K562 (cell line): ENCODE data around the gene SLC25A36. TPM values are rescaled to one million over a fixed set of nuclear protein-coding genes. Genes with fewer than 3 reads are reported as not detected.

Experiments used
- CTCF ChIP-seq, 3 experiments: IDR thresholded peaks in 2 of 3; conservative IDR thresholded peaks in 1 of 3; 2 replicates each; pipeline ENCODE4 v1.5.1; 2011 to 2012; ENCODE audit warnings: low read length in 3 of 3, mild to moderate bottlenecking in 3 of 3, control low read depth in 2 of 3, improper control_type of control experiment in 1 of 3, inconsistent platforms in 1 of 3, low read depth in 1 of 3, mixed read lengths in 1 of 3, moderate library complexity in 1 of 3; ENCODE audit not compliant: insufficient read depth in 2 of 3
- DACH1 ChIP-seq: fragments of 450-650 bp; IDR thresholded peaks from 2 replicates; pipeline ENCODE4 v1.6.1; 2018; ENCODE audit not compliant: partially characterized antibody
- FOXP1 ChIP-seq: sonication (generic); formaldehyde crosslinking; IDR thresholded peaks from 2 replicates; pipeline ENCODE4 v1.8.0; 2022; ENCODE audit warnings: mild to moderate bottlenecking, missing genetic modification reagents
- MNT ChIP-seq, 2 experiments: fragments of 450-650 bp; conservative IDR thresholded peaks; 2 replicates each; pipeline ENCODE4 v1.6.1; 2017; ENCODE audit warnings: mild to moderate bottlenecking in 2 of 2, moderate library complexity in 2 of 2
- MYC ChIP-seq, 2 experiments: fragments of 250-450 bp in 1 of 2; sonication (Bioruptor Pico) in 1 of 2; IDR thresholded peaks; 2 replicates each; pipeline versions ENCODE4 v1.5.1 to v1.6.1; 2012 to 2021; ENCODE audit warnings: low read depth in 2 of 2, borderline replicate concordance in 1 of 2, improper control_type of control experiment in 1 of 2, low read length in 1 of 2, mild to moderate bottlenecking in 1 of 2, moderate library complexity in 1 of 2
- SMC3 ChIP-seq: conservative IDR thresholded peaks from 2 replicates; pipeline ENCODE4 v1.6.1; 2011; ENCODE audit warnings: low read depth, low read length, improper control_type of control experiment; ENCODE audit not compliant: insufficient read depth
- SPI1 ChIP-seq: IDR thresholded peaks from 2 replicates; pipeline ENCODE4 v1.6.1; 2011; ENCODE audit warnings: low read depth, low read length, control low read depth, borderline replicate concordance
- YBX1 ChIP-seq: fragments of 450-650 bp; IDR thresholded peaks from 2 replicates; pipeline ENCODE4 v1.7.1; 2016; ENCODE audit warnings: mild to moderate bottlenecking
- ZBED1 ChIP-seq: IDR thresholded peaks from 2 replicates; pipeline ENCODE4 v1.6.1; 2014
- ZNF57 ChIP-seq: fragments of 450-650 bp; formaldehyde crosslinking; IDR thresholded peaks from 2 replicates; pipeline ENCODE4 v1.4.0; 2020; ENCODE audit warnings: mild to moderate bottlenecking, moderate library complexity
- ZNF764 ChIP-seq: fragments of 250-450 bp; sonication (Bioruptor Pico); IDR thresholded peaks from 2 replicates; pipeline ENCODE4 v1.4.0; 2020; ENCODE audit warnings: low read depth, mild to moderate bottlenecking, moderate library complexity
- polyA plus RNA-seq, 8 experiments: library from polyadenylated mRNA; depleted of rRNA in 4 of 8; stranded (reverse) in 5 of 8; unstranded in 3 of 8; fragments of >200 nt; fragmentation: Nextera tagmentation in 2 of 8; fragmentation: Illumina TruSeq in 1 of 8; extraction: Ambion mirVana in 2 of 8; extraction: Trizol in 1 of 8; gene quantifications; 2 replicates each; pipeline versions ENCODE4 v1.2.1 to v1.2.3, GENCODE V29; 2011 to 2014; ENCODE audit warnings: inconsistent platforms in 1 of 8, missing spikeins in 1 of 8
- total RNA-seq, 7 experiments: library from RNA; depleted of rRNA in 6 of 7; stranded (reverse); fragments of >200 nt in 6 of 7; fragmentation: Illumina TruSeq in 2 of 7; extraction: Trizol in 2 of 7; gene quantifications; 2 replicates each; pipeline versions ENCODE4 v1.2.1 to v1.2.3, GENCODE V29; 2011 to 2021; ENCODE audit warnings: low replicate concordance in 1 of 7
- TF ChIP-seq, protein P1 (sequence below), 2 experiments: fragments of 450-650 bp; formaldehyde crosslinking in 1 of 2; IDR thresholded peaks; 2 replicates each; pipeline versions ENCODE4 v1.4.0 to v1.6.1; 2014 to 2020; ENCODE audit warnings: mild to moderate bottlenecking in 2 of 2, borderline replicate concordance in 1 of 2, low read depth in 1 of 2

The SLC25A36 gene
- total and polyA plus RNA-seq, 9 of the 15 experiments (the other 6 are each of a cell fraction or from before 2014, with no cell fraction given) = 12.0 to 95.3 (median 43.3) TPM

DNA sequence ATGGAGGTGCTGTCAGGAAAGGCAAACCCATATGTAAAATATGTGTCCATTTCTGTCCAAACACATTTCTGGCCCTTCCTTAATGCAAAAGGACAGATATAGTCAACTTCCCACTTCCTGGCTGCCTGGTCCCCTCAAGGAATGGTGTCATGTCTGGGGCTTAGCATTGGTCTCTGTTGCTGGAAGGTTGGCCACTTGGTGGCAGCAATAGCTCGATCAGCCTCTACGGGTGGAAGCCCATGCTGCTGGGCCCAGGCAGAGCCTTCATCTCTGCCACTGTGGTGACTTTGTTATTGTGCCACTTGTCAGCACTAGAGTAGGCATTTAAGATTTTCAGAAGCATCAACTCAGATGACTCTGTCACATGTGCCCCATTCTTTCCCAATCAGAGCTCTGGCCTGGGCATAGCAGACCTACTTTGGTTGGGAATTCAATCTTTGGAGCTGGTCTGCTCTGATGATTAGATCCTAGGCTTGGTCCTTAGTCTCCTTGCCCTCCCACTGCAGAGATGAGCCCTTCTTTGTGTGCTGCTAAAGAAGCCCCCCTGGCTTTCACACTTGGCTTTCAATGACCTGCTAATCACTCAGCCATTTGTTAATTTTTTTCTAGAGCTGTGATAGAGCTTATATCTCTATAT, 58.5 kb downstream of the SLC25A36 start (continued):
- TF ChIP-seq, protein P1, sequence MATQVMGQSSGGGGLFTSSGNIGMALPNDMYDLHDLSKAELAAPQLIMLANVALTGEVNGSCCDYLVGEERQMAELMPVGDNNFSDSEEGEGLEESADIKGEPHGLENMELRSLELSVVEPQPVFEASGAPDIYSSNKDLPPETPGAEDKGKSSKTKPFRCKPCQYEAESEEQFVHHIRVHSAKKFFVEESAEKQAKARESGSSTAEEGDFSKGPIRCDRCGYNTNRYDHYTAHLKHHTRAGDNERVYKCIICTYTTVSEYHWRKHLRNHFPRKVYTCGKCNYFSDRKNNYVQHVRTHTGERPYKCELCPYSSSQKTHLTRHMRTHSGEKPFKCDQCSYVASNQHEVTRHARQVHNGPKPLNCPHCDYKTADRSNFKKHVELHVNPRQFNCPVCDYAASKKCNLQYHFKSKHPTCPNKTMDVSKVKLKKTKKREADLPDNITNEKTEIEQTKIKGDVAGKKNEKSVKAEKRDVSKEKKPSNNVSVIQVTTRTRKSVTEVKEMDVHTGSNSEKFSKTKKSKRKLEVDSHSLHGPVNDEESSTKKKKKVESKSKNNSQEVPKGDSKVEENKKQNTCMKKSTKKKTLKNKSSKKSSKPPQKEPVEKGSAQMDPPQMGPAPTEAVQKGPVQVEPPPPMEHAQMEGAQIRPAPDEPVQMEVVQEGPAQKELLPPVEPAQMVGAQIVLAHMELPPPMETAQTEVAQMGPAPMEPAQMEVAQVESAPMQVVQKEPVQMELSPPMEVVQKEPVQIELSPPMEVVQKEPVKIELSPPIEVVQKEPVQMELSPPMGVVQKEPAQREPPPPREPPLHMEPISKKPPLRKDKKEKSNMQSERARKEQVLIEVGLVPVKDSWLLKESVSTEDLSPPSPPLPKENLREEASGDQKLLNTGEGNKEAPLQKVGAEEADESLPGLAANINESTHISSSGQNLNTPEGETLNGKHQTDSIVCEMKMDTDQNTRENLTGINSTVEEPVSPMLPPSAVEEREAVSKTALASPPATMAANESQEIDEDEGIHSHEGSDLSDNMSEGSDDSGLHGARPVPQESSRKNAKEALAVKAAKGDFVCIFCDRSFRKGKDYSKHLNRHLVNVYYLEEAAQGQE (IDR thresholded peaks at IDR 0.05; ENCODE audit: borderline replicate concordance) = peak; percentile 54; the same call in 1 of the 2 replicates
- TF ChIP-seq, protein P1 (CRISPR knock-in tag; IDR thresholded peaks at IDR 0.05; ENCODE audit: low read depth) = no peak
- TF ChIP-seq CTCF (IDR thresholded peaks at IDR 0.05 in 2 of 3, conservative IDR thresholded peaks at IDR 0.05 in 1 of 3; ENCODE audit: insufficient read depth in 2 of 3, low read depth in 1 of 3, low read length in 3 of 3) (peak; percentile 76 to 84 (median 79)), FOXP1 (CRISPR knock-in tag) (no peak), ZNF57 (CRISPR knock-in tag) (no peak), DACH1 (no peak), ZNF764 (CRISPR knock-in tag) (no peak), YBX1 (no peak), SMC3 (peak; percentile 67; the same call in 1 of the 2 replicates), ZBED1 (no peak), MNT (conservative IDR thresholded peaks at IDR 0.05) (no peak), SPI1 (peak; percentile 21; the same call in 1 of the 2 replicates), MYC (IDR thresholded peaks at IDR 0.05; ENCODE audit: low read depth, low read length) (0 out of 2 replicates have a peak, but pooled peaks have one; percentile 15), MYC (CRISPR knock-in tag; IDR thresholded peaks at IDR 0.05; ENCODE audit: borderline replicate concordance, low read depth) (no peak)
